Liver (tissue), 3 donors: Measurements from ENCODE around the gene SEZ6L.

Experiments
- HNF4G ChIP-seq: IDR thresholded peaks from 2 replicates; pipeline ENCODE4 v1.6.1; 2016; ENCODE audit warnings: antibody characterized with exemption
- JUND ChIP-seq, 2 donors: IDR thresholded peaks; 2 replicates each; pipeline ENCODE4 v1.6.1; 2016; ENCODE audit warnings: antibody characterized with exemption in 2 of 2
- RAD21 ChIP-seq, 2 donors: IDR thresholded peaks; 2 replicates each; pipeline ENCODE4 v1.6.1; 2016; ENCODE audit warnings: antibody characterized with exemption in 2 of 2, mild to moderate bottlenecking in 2 of 2
- SP1 ChIP-seq: IDR thresholded peaks from 2 replicates; pipeline ENCODE4 v1.6.1; 2018; ENCODE audit warnings: antibody characterized with exemption, mild to moderate bottlenecking
- TAF1 ChIP-seq: conservative IDR thresholded peaks from 2 replicates; pipeline ENCODE4 v1.6.1; 2016; ENCODE audit warnings: antibody characterized with exemption, mild to moderate bottlenecking
- TF ChIP-seq, protein P1 (sequence below): fragments of 150-350 bp; IDR thresholded peaks from 2 replicates; pipeline ENCODE4 v1.5.1; 2017; ENCODE audit warnings: improper control_type of control experiment, low read depth, low read length; ENCODE audit not compliant: missing input control
- TF ChIP-seq, protein P2 (sequence below): IDR thresholded peaks from 2 replicates; pipeline ENCODE4 v1.6.1; 2016; ENCODE audit warnings: antibody characterized with exemption, mild to moderate bottlenecking
- TF ChIP-seq, protein P3 (sequence below): IDR thresholded peaks from 2 replicates; pipeline ENCODE4 v1.6.1; 2016; ENCODE audit warnings: antibody characterized with exemption
- TF ChIP-seq, protein P4 (sequence below): IDR thresholded peaks from 2 replicates; pipeline ENCODE4 v1.6.1; 2016; ENCODE audit warnings: antibody characterized with exemption
- donor health status: healthy.
- donor health status: healthy.

DNA sequence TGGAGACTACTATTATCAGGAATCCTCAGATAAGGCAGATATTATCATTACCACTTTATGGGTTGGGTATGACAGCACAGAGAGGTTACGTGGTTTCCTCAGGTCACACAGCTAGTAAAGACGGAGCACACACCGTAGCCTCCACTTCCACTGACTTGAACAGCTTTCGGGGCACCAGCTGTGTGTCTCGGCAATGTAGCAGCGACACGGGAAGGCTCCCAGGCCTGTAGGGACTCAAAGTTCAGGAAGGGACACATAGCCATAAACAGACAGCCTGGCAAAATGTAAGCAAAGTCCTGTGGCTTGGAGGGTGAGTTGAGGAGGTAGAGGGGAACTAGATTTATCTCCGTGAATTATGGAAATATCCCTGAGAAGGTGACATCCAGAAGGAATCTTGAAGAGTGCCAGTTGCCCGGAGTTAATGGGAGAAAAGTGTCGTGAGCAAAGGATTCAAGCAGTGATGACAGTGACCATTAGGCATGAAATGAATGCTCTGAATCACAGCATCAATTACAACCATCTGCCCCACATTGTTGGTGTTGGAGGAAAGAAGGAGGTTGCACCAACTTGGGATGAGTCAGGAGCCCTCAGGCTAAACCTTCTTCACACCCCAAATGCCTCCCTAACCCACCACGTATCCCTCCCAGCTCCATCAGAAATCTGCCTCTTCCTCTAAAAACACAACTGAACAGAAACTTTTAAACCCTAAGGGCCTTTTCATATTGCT is 153.1 kb downstream of the SEZ6L start:
- TF ChIP-seq, protein P1, sequence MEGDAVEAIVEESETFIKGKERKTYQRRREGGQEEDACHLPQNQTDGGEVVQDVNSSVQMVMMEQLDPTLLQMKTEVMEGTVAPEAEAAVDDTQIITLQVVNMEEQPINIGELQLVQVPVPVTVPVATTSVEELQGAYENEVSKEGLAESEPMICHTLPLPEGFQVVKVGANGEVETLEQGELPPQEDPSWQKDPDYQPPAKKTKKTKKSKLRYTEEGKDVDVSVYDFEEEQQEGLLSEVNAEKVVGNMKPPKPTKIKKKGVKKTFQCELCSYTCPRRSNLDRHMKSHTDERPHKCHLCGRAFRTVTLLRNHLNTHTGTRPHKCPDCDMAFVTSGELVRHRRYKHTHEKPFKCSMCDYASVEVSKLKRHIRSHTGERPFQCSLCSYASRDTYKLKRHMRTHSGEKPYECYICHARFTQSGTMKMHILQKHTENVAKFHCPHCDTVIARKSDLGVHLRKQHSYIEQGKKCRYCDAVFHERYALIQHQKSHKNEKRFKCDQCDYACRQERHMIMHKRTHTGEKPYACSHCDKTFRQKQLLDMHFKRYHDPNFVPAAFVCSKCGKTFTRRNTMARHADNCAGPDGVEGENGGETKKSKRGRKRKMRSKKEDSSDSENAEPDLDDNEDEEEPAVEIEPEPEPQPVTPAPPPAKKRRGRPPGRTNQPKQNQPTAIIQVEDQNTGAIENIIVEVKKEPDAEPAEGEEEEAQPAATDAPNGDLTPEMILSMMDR, result no peak
- TF ChIP-seq, protein P2, sequence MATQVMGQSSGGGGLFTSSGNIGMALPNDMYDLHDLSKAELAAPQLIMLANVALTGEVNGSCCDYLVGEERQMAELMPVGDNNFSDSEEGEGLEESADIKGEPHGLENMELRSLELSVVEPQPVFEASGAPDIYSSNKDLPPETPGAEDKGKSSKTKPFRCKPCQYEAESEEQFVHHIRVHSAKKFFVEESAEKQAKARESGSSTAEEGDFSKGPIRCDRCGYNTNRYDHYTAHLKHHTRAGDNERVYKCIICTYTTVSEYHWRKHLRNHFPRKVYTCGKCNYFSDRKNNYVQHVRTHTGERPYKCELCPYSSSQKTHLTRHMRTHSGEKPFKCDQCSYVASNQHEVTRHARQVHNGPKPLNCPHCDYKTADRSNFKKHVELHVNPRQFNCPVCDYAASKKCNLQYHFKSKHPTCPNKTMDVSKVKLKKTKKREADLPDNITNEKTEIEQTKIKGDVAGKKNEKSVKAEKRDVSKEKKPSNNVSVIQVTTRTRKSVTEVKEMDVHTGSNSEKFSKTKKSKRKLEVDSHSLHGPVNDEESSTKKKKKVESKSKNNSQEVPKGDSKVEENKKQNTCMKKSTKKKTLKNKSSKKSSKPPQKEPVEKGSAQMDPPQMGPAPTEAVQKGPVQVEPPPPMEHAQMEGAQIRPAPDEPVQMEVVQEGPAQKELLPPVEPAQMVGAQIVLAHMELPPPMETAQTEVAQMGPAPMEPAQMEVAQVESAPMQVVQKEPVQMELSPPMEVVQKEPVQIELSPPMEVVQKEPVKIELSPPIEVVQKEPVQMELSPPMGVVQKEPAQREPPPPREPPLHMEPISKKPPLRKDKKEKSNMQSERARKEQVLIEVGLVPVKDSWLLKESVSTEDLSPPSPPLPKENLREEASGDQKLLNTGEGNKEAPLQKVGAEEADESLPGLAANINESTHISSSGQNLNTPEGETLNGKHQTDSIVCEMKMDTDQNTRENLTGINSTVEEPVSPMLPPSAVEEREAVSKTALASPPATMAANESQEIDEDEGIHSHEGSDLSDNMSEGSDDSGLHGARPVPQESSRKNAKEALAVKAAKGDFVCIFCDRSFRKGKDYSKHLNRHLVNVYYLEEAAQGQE, result no peak
- TF ChIP-seq RAD21 (IDR thresholded peaks at IDR 0.05) (no peak), SP1 (no peak), HNF4G (no peak), TAF1 (no peak), JUND (IDR thresholded peaks at IDR 0.05) (no peak)
- TF ChIP-seq, protein P3, sequence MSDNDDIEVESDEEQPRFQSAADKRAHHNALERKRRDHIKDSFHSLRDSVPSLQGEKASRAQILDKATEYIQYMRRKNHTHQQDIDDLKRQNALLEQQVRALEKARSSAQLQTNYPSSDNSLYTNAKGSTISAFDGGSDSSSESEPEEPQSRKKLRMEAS, result no peak
- TF ChIP-seq, protein P4, sequence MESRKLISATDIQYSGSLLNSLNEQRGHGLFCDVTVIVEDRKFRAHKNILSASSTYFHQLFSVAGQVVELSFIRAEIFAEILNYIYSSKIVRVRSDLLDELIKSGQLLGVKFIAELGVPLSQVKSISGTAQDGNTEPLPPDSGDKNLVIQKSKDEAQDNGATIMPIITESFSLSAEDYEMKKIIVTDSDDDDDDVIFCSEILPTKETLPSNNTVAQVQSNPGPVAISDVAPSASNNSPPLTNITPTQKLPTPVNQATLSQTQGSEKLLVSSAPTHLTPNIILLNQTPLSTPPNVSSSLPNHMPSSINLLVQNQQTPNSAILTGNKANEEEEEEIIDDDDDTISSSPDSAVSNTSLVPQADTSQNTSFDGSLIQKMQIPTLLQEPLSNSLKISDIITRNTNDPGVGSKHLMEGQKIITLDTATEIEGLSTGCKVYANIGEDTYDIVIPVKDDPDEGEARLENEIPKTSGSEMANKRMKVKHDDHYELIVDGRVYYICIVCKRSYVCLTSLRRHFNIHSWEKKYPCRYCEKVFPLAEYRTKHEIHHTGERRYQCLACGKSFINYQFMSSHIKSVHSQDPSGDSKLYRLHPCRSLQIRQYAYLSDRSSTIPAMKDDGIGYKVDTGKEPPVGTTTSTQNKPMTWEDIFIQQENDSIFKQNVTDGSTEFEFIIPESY, result no peak
